Activated T-cell treated with anti-CD3 and anti-CD28 coated beads, Interleukin-2, amount 50 U/mL, for 48 hours (primary cell): Measurements from ENCODE around the gene GALNT18.

Experiments
- DNase-seq, 2 experiments: peaks; one replicate each; pipeline ENCODE4 v3.0.0-alpha.2; 2020

The GALNT18 gene

DNA sequence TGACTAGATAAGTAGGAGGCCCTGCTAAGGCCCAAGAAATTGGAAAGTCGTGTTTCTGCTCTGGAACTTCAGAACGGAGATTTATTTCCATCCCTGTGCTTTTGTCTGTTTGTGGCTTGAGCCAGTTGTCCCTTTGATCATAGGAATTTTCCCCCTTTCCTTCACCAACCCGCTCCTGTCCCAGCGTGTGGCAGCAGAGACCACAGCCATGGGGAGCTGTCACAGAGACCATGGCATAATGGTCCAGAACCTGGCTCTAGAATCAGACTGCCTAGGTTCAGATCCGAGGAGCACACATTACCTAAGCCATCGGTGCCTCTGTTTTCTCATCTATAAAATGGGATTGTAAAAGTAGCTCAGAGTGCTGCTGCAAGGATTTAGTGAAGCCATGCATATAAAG lies 128.1 kb downstream of the GALNT18 start:
- no peak for DNase-seq

DNA sequence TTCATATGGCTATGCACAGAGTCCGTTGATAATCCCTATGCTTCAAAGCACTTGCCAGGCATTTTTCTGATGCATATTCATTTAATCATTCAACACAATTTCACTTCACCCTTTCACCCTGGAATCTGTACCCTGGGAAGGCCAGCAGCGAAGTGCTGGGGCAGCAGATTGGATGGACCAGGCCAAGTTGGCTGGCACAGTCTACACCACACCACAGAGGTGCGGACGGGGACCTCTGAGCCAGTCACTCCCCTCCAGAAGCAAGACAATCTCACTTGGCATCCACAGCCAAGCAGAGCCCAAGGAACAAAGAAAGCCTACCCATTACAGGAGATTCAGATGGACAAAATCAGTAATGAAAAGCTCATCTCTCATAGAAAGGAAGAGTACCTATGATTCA lies 130.2 kb downstream of the GALNT18 start:
- DNase-seq, result no peak

DNA sequence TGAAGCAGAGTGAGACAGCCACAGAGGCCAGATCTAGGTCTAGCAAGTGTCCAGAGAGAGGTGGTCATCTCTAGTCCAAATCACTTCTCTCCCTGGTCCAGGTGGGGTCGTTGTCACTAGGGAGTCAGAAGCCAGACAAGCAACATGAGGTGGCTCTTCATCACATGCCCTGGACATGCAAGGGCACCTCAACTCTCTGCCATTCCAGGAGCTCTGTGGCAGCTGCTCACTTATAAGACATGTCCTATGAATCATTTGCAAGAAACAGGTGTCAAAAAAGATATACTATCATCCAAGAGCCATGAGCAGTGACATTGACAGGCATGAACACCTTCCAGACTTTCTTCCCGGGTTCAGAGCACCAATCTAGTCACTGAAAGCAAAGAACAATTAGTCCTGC lies 130.8 kb downstream of the GALNT18 start:
- DNase-seq, result no peak

DNA sequence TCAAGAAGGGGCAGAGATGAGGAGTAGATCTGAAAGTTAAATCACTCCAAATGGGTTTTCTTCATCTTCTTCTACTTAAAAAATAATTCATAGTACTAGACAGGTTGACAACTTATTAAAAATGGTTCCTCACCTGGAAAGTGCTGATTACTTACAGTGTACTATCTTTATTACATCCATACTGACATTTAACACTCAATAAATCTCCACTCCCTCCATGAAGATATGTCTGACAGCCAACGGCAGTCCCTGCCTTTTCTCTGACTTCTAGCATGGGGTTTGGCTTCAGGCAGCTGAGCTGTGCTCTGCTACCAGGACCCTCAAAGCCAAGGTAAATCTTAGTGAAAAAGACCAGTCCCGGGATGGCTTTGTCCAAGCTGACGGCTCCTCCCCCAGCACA lies 135.4 kb downstream of the GALNT18 start:
- no peak for DNase-seq

DNA sequence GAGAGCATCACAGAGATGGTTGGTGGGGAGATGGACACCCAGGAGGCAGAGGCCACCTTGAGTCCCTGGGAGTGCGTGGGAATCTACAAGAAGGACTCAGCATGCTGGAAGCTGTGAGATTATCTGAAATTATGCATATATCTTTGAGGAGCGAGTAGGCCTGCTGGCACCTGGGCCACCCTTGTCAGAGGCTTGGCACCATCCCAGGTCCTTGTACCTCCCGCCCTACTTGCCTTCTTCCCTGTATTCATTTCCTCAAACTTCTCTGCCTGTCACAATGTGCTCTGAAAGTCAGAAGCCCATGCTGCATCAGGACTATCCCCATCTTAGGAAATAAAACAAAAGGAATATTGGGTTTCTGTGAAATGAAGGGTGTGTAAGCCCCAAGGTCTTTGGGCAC lies 135.8 kb downstream of the GALNT18 start:
- no peak for DNase-seq

DNA sequence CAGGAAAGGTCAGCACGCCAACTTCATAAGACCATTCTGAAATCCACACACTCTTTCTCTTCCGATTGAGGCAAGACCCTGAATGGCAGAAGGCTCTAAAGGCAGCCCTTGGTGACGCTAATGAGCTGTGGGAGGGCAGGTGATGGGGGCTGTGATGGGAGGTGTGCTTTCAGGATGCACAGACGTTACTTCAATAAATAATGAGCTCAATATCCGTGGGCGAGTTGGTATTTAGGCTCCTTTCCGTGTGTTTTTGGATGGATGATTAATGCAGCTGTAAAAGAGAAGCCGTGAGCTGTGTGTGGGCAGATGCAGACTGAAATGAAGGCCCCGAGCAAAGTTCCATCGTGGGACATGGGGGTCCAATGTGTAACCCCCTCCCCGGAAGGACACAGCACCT lies 138.2 kb downstream of the GALNT18 start:
- no peak for DNase-seq

DNA sequence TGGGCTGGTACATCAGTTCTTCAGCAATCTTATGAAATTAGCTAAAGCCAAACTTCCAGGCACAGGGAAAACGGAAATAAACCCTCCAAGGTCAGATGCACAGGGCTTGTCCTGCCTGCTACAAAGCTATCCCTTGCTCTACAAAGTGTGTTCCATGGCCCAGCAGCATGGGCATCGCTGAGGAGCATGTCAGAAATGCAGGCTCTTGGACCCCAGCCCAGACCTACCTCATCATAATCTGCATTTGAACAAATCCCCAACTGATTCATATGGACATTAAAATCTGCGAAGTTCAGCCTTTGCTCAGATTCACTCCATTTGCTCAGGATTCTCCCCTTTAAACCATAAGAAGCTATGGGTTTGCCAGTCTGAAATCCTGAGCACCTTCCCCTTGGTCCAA lies 139.1 kb downstream of the GALNT18 start:
- DNase-seq, result no peak

DNA sequence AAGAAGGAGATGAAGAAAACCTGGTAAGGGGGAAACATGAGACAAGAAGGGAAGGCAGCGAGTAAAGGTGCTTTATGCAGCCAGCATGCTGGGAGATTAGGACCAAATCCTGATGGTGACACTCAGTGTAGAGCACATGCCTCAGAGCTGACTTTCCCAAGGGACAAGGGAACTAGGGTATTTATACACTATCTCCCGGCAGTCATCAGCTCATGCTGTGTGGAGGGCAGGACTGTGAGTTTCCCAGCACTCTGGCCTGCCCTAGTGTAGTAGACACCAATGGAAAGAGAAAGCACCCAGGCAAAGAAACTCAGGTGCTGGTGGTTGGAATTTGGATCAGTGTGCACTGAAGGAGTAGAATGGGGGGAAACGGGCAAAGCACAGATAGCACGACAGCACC lies 140.4 kb downstream of the GALNT18 start:
- no peak for DNase-seq

DNA sequence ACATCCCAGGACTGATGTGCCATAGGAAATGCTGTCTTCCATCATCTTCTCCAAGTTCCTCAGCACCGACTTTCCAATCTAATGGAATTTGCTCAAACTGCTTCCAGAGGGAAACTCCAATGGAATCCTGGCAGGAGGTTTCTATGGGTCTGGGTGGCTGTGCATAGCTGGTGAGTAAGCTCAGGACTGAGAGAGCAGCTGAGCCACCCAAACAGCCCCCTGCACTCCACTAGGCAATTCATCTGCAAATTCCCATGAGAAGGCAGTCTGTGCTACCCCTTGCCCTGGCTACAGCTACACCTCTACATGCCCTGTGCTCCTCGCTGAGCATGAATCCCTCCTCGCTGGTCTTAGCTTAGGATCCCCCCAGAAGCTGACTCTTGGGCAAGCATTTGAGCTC lies 140.8 kb downstream of the GALNT18 start:
- no peak for DNase-seq

DNA sequence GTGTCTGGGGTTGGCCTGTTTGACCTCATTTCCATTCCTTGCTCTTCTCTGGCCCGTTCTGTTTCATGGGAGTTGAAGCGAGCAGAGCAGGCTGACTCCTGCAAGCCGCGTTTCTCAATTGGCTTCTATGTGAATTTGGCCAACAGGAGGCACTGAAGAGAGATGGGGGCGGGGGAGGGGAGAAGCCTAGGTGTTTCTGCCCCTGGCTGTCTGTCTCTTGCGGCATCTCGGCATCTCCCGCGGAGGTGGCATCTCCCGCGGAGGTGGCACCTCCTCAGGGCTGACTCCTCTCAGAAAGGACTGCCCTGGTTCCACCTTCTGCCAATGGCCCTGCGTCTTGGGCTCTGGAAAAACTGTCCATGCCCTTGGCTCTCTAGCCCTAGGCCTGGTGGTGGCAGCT lies 143.1 kb downstream of the GALNT18 start:
- DNase-seq, result no peak

DNA sequence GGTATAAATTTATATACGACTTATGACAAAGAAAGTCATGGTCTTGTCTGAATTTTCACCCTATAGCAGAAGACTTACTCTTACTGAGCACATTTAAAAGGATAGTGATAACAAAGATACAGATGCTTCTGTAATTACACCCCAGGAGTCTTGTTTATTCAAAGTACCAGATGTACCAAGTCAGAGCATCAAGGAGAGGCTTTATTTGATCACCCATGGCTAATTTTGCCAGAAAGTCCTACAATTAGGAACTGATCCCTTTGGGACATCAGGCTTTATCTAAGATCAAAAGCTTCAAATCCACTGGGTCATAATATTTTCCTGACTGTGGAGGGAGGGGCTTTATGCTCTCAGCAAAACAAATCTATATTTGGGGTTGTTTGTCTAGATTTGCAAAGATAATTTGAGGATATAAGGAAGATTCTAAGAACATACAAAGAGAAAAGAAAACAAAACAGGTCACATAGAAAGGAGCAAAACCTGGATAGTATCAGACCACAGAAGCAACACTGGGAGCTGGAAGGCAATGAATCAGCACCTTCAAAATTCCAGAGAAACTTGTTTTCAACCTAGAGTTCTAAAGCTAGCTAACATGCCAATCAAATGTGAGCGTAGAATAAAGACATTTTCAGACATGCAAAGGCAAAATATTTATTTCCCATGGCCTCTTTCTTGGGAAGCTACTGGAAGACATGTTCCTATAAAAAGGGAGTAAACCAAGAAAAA lies 143.9 kb downstream of the GALNT18 start:
- DNase-seq, result no peak

DNA sequence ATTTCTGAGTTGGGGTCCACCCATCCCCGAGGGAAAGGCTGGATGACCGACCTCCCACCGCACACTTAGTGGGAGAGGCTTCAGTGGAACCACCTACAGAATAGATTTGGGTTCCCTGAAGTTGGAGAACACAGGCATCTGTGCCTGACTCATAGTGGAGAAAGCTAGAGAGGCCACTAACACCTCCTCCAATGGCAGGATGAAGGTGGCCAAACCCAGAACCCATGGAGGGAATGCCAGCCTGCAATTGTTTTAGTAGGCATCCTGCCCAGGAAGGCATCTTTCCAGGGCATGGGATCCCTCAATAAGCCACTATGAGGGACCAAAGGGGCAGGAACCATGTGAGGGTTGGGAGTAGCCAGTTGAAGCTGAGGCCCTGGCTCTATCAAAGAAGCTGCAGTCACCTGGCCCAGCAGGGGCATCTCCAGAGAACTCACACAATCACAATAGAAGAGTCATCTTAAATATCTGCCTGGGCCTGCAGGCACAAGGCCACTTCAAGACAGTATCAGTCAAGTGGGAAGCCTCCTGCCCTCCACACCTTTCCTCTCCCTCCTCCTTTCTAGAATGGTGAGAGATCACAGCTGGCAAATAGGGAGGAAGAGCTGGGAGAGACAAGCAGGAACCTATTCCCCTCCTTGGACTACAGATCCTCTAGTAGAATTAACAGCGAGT lies 144.7 kb downstream of the GALNT18 start:
- no peak for DNase-seq

DNA sequence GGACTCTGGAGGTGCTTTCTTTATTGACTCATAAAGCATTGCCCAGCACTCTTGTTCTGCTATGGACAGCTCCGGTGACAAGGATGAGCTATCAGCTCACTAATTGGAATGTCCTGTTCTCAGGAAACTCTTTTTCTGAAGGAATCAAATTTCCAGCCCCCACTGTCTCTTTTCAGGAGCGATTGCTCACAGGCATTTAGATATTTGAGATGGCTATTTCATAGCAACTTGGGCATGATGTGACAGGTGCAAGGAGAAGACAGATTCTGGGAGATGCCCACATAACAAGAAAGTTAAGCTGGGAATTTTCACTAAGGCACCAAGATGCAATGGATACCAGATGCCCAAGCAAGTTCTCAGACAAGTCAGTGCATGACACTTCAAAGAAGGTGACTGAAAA lies 145.3 kb downstream of the GALNT18 start:
- no peak for DNase-seq

DNA sequence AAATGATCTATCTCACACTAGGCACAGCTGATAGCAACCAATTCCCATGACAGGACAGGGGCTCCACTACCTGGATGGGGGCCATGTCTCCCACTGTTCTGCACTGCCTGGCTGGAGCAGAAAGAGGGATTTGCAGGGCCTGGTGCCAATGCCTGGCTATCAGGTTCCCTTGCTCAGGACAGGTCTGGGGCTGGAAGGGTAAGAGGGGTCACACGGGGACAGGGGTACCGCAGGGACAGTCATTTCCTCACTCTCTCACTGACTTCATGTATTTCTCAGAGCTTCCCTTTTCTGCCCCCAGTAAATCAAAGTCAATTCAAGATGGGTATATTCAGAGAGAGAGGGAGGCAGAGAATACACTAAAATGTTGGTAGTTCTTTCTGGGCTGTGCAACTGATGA lies 149.7 kb downstream of the GALNT18 start:
- DNase-seq, result no peak

DNA sequence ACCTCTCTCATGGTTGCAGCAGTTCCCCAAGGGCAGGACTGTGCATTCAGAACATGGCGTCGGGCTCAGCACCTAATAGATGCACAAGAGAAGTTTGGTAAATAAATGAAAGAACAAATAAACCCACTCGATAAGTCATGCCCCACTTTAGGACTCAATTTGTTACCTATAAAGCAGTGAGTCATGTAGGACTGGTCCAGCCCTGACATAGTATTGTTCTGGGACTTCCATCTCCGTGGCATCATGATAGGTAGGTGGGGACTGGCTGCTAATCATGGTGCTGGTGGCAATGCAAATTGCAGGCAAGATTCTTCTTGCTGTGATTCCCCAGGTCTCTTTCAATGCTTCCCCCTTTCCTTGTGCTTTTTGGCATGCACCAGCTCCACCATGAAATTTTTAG lies 150.6 kb downstream of the GALNT18 start:
- DNase-seq, result no peak

DNA sequence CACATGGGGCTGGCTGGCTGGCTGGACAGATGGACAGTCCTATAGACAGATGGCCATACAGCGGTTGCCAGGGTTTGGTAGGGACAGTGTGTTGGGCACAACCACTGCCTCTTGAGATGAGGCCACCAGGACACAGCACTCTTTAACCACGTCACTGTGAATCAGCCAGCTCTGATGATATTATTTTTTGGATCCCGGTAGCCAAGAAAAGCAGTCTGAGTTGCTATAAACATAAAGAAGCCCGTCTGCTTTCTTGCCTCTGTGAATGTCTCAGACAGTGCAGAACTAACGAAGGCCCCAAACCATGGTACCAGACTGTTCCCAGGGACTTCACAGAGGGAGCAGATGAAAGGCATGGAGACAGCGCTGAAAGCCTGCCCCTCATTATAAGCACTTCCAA lies 152.9 kb downstream of the GALNT18 start:
- no peak for DNase-seq

DNA sequence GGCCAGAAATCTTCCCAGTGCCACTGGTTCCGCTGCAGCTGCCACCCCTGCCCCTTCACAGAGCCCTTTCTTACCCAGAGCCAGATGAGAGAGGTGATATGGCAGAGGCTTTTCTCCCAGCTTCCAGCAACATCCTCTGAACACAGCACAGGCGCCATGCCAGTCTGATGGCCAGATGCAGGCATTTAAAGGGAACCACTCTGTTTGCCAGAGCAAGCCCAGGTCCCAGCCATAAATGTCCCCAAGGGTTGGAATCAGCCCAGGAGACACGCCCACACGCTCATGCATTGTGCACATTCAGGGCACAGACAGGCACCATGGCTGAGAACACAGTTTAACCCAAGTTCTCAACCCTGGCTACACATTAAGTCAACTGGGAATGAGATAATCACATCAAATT lies 154.5 kb downstream of the GALNT18 start:
- no peak for DNase-seq

DNA sequence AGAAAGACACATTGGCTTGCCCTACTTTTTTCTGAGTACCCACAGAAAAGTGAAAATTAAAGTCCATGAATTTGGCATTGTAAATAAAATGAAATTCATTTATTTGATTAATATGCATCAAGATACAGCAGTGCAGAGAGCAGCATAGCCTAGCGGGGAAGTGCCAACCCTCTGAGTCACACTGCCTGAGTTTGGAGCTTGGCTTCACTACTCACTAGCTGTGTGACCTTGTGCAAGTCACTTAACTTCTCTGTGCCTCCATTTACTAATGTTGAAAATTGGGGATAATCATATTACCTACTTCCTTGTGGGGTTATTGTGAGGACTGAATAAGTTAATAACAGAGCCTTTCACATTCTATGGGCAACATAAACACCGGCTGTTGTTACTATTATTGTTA lies 157.2 kb downstream of the GALNT18 start:
- no peak for DNase-seq

DNA sequence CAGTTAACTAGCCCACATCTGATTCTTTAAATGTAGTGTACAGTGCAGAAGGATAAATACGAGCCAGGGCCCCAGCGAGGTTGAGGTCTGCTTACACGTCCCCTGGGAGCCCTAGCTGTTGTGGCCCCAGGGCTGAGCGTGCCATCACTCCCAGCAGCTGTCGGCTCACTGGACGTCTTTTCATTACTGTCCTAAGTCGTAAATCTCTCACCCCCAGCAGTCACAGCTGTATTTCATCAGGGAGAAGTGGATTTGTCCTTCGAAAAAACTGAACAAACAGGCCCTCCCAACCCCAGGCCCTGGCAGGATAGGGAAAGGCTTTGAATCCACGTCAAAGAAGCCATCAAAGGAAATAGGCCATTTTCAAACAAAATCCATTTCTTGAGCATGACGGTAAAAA lies 158.4 kb downstream of the GALNT18 start:
- DNase-seq, result no peak

DNA sequence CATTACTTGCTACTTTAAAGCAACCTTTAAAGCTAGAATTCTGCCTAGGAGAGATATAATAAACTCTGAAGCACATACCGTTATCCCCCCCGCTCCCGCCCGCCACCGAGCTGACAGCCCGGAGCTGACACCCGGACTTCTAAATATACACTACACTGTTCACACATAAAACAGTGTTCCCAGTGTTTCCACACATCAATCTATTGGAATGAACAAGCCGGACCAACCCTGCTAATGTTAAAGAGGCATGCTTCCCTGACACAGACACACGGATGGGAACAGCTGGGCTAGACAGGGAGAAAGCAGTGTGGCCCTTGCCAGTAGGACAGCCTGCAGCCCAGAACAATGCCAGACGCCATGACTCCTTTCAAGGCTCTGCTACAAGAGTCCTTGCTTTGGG lies 160.3 kb downstream of the GALNT18 start:
- DNase-seq, result no peak

DNA sequence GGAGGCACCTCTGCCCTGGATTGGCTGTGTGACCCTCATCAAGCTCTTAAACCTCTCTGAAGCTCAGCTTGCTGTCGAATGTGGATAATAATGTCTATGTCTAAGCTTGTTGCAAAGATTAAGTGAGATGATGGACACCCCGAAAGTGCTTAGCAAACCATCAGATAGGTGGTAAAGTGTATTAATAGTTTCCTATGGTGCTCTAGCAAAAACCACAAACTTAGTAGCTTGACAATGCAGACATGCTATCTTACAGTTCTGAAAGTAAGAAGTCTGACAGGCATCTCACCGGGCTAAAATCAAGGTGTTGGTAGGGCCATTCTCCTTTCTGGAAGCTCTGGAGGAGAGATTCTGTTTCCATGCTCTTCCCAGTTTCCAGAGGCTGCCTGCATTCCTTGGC lies 162.2 kb downstream of the GALNT18 start:
- no peak for DNase-seq

DNA sequence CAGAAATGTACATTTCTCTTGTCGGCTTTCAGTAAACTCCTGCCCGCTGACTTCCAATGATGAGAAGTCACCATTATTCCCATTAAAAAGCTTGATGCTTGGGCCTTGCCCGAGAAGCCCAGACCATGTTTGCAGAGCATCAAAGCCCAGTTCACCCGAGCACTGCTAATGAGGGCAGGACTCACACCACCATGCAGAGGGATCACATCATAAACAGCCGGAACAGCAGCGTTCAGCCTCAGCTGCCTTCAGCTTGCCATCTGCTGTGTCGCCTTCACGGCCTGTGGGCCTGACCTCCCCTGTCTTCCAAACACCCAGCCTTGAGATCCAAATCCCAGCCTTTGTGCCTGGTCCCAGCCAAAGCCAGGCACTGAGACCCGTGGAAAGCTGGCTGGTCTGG lies 163.3 kb downstream of the GALNT18 start:
- DNase-seq, result no peak

DNA sequence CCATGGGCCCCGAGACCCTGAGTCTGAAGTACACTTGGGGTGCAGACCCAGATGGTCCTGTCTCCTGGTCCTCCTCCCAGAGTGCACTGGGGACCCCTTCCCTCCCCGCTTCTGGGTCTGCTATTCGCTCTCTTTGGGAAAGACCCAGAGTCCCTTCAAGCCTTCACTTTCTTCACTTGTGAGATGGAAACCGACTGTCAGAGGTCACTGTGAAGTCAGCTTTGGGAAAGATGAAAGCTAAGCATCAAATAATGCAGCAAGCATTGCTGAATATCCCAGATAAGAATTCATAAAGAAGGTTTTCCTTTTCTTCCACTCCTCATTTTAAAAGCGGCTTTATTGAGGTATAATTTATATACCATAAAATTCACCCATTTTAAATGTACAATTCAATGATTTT lies 163.8 kb downstream of the GALNT18 start:
- DNase-seq, result no peak

DNA sequence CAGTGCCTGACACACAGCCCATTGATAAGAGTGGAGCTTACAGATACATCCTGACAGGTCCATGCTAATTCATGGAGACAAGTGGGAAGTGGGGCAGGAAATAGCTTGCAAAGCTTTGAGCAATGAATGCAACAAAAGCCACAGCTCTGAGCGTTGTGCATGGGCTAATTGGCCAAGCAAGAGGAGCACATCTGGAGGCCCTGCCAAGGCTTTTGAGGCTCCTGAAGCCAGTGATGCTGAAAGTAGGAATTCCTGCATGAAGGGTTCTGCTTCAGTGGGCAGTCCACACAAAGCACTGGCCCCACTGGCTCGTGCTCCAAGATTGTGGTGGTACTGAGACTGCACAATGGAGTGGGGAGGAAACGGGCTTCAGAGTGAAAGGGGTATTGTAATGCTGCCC lies 164.9 kb downstream of the GALNT18 start:
- no peak for DNase-seq

DNA sequence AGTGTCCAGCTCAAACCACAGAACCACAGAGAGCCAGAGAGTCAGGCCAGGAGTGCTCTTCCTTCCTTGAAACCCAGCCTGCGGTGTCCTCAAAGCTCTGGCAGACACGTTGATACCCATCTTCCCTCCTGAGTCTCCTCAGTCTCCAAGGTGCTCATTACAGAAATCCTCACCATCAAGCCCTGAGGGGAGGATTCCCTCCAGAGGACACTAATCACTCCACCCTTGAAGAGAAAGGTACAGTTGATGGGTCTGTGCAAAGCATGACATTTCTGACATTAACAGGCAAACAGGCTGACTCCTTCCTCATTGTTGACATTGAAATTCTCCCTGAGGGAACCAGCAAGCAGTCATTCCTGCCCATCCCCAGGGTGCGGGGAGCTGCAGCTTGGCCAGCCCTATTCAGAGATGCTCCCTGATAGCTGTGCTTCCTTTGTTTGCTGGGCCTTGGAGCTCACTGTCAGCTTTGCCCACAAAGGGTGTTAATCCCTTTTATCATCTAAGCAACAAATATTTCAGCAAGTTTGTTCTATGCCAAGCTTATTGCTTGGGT lies 167.1 kb downstream of the GALNT18 start:
- no peak for DNase-seq
